ENCODE results near the gene C15orf40. TPM values are rescaled to one million over a fixed set of nuclear protein-coding genes. Genes with fewer than 3 reads are reported as not detected.
"Not testable (repeated sequence)": the region's sequence is repeated elsewhere in the genome, so short reads cannot be mapped to it uniquely, and the experiment has no call there.

Gene C15orf40
- total RNA-seq, 1 donor: 14.2 TPM

DNA sequence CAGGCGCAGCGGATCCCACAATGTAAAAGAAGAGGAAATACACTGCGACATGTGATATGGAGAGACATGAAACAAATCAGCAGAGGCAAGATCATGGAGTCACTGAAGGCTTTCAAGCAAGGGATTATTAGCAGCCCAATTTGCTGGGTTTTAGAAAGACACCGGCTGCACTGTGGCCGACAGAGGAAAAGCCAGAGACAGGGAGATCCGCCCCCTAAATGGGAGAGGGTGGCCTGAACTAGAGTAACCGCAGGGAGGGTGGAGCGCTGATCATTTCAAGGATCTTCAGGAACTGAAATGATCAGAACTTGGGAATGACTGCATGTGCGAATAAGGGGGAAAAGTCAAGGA lies 612 bp upstream of the C15orf40 start:
- no peaks in the 10 kb centered on the region for H3K9me3 ChIP-seq (ENCODE audit: low read depth, low read length)
- H3K27me3 ChIP-seq (ENCODE audit: insufficient read depth, low read length): no peaks in the 10 kb centered on the region
- peaks cover 26% of the 10 kb centered on the region for H3K4me1 ChIP-seq (ENCODE audit: insufficient read depth, low read length)
- peak overlapping the region; percentile 92 for H3K4me3 ChIP-seq (ENCODE audit: low read length)

DNA sequence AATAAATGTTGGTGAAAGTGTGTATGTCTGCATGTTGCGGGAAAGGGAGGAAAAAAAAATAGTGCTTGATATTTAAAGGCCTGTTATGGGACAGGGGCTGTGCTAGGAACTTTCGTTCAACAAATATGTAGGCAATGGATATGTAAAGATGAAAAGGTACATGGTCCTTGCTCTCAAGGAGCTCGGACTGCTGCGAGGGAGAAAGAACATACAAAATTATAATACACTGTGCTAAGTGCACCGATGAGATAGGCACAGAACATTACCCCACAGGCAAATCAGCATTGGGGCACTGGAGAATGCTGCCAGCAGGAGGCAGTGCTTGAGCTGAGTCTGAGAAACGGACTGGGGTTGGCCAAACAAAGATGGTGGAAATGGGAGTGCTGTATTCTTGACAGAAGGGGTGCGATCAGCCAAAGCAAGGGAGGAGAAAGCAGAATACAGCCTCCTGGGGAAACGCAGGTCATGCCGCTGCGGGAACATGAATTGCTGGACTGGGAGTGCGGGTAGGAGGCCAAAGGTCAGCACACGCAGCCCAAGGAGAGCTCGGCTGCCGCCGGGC lies 649 bp downstream of the C15orf40 start:
- Histone ChIP-seq H3K4me3 (ENCODE audit: low read length) (peak overlapping the region; percentile 92), H3K9me3 (ENCODE audit: low read depth, low read length) (no peaks in the 10 kb centered on the region), H3K27me3 (ENCODE audit: insufficient read depth, low read length) (no peaks in the 10 kb centered on the region), H3K4me1 (ENCODE audit: insufficient read depth, low read length) (peaks cover 26% of the 10 kb centered on the region)

DNA sequence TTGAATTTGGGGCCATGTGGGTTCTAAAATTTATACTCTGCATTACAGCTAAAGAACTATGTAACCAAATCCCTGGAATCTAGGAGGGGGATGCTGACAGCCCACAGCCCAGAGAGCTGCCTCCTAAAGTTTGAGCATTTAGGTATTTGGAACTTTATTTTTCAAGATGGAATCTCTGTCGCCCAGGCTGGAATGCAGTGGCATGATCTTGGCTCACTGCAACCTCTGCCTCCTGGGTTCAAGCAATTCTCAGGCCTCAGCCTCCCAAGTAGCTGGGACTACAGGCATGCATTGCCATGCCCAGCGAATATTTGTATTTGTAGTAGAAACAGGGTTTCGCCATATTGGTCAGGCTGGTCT lies 10.8 kb downstream of the C15orf40 start:
- H3K9me3 ChIP-seq (ENCODE audit: low read depth, low read length); H3K4me1 ChIP-seq (ENCODE audit: insufficient read depth, low read length); H3K4me3 ChIP-seq (ENCODE audit: low read length); H3K27me3 ChIP-seq (ENCODE audit: insufficient read depth, low read length): not testable (repeated sequence)

DNA sequence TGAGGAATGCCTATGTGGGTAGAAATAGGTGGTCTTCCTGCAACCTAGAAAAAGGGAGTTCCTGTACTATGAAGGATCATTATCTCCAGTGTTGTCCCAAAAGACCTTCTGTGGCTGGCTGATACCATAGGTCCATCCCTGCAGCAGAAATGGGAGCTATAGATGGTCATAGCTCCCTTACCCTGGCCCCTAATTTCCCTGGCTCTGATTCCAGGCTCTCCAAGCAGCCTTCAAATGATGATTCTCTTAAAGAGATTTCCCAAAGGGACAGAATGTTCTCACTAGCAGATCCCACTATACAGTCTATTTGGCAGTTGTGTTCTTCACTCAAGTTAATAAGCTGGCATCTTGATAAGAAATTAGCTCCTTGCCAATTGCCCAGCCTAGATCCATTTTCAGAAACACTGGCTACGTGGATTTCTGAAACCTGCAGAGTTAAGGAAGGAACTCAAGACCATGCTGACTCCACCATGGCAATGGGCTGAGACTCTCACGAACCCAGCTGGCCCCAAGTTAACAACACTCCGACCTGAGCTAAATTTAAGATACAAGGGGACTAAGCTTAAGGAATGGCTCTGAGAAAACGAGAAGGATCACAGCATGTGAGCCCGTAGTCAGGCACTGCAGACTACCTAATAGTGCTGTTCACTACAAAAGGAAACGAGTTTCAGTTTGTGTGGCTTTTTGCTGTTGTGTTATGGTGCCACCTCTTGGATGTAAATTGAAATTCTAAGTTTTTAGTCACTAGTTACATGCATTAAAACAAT lies 11.4 kb downstream of the C15orf40 start:
- H3K4me1 ChIP-seq (ENCODE audit: insufficient read depth, low read length): peaks cover 7% of the 10 kb centered on the region
- H3K4me3 ChIP-seq (ENCODE audit: low read length): no peak overlapping the region
- H3K9me3 ChIP-seq (ENCODE audit: low read depth, low read length): no peaks in the 10 kb centered on the region
- H3K27me3 ChIP-seq (ENCODE audit: insufficient read depth, low read length): no peaks in the 10 kb centered on the region

DNA sequence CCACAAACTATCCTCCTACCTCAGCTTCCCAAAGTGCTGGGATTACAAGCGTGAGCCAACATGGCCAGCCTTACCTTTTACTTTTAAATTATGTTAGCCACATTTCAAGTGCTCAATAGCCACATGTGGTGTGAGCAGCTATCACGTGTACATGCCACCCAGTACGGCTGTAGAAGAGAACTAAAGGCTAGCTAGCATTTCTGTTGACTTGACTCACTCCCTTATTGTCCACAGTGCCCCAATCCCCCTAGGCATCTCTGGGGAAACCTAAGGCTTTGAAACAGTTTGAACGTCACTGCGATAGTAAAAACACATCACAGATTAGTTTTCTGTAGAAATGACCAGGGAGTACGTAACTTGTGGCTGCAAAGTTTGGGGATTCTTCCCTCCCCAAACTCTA lies 12.0 kb downstream of the C15orf40 start:
- Histone ChIP-seq H3K9me3 (ENCODE audit: low read depth, low read length) (no peaks in the 10 kb centered on the region), H3K27me3 (ENCODE audit: insufficient read depth, low read length) (no peaks in the 10 kb centered on the region), H3K4me3 (ENCODE audit: low read length) (no peak overlapping the region), H3K4me1 (ENCODE audit: insufficient read depth, low read length) (peaks cover 7% of the 10 kb centered on the region)

DNA sequence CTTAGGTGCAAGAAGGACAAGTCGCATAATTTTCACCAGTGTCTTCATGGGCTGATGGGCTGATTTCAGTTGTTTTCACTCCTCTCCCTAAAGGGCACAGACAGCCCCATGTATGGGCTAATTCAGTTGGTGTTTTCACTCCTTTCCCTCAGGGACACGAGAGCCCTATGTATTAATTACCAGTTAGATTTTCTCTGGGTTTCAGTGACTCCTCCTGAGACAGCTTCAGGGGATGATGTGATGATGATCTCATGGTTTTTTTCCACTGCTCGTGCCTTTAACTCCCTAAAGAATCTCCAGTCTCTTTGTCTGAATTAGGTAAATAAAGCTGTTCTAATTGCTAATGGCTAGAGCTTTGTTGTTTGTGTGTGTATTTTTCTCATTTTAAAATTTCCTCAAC lies 15.5 kb downstream of the C15orf40 start:
- peaks cover 7% of the 10 kb centered on the region for H3K4me1 ChIP-seq (ENCODE audit: insufficient read depth, low read length)

DNA sequence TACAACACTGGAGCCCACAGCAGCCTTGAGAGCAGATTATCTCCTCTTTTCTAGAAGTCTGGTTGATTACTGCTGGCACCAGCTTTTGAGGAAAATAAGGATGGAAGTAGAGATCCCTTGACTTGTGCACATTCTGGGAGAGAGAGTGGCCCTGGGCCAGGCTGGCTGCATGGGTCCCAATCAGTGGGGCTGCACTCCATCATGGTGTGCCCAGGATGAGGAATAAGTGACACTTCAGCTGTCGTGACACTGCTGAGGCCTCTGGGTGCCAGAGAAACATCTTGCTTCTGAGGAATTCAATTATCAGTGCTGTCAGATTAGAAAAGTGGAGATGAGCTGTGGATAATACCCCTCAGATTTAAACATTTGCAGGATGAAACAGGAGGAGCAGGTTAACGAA lies 16.4 kb downstream of the C15orf40 start:
- Histone ChIP-seq H3K4me3 (ENCODE audit: low read length) (no peak overlapping the region), H3K4me1 (ENCODE audit: insufficient read depth, low read length) (peaks cover 4% of the 10 kb centered on the region), H3K9me3 (ENCODE audit: low read depth, low read length) (no peaks in the 10 kb centered on the region), H3K27me3 (ENCODE audit: insufficient read depth, low read length) (no peaks in the 10 kb centered on the region)

More for the DNA sequence above, 15.5 kb downstream of the C15orf40 start:
- no peaks in the 10 kb centered on the region for H3K9me3 ChIP-seq (ENCODE audit: low read depth, low read length)
- no peaks in the 10 kb centered on the region for H3K27me3 ChIP-seq (ENCODE audit: insufficient read depth, low read length)
- no peak overlapping the region for H3K4me3 ChIP-seq (ENCODE audit: low read length)

DNA sequence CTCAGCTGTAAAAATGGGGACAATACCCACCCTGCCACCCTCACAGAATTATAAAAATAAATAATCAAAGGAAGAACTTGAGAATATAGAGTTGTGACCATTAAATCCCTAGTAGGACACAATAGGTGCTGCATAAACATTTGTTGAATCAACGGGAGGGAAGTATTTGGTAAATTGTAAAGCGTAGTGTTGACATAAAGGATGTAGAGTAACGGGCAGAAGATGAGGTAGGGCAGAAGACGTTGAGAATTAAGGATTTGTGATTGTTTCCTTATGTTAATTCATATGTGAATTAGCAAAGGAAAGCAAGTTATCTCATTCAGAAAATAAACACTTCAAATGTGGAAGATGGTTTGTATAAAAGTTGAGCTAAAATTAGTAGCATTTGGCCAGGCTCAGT lies 18.3 kb downstream of the C15orf40 start:
- H3K4me1 ChIP-seq (ENCODE audit: insufficient read depth, low read length): no peaks in the 10 kb centered on the region
- no peaks in the 10 kb centered on the region for H3K27me3 ChIP-seq (ENCODE audit: insufficient read depth, low read length)
- no peak overlapping the region for H3K4me3 ChIP-seq (ENCODE audit: low read length)
- H3K9me3 ChIP-seq (ENCODE audit: low read depth, low read length): no peaks in the 10 kb centered on the region

DNA sequence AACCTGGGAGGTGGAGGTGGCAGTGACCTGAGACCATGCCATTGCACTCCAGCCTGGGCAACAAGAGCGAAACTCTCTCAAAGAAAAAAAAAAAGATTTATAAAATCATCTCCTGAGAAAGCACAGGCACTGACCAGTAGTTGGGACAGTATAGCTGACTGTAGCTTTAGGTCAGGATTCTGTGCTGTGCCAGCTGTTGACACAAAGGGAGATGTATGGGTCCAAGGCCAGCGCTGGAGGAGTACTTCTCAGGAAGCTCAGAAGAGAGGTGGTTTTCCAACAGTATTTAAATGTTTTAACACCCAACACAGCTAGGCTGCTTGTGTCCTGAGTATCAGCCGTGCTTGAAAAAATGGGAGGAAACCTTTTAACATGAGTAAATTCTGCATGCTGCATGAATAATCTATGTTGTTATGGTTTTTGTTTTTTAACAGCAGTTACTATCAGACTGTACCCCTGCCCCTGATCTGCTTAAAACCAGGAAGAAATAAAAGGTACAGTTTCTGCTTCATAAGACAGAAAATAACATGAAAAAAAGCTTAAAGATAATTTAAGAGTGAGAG lies 18.9 kb downstream of the C15orf40 start:
- no peaks in the 10 kb centered on the region for H3K4me1 ChIP-seq (ENCODE audit: insufficient read depth, low read length)
- no peak overlapping the region for H3K4me3 ChIP-seq (ENCODE audit: low read length)
- H3K9me3 ChIP-seq (ENCODE audit: low read depth, low read length): no peaks in the 10 kb centered on the region

DNA sequence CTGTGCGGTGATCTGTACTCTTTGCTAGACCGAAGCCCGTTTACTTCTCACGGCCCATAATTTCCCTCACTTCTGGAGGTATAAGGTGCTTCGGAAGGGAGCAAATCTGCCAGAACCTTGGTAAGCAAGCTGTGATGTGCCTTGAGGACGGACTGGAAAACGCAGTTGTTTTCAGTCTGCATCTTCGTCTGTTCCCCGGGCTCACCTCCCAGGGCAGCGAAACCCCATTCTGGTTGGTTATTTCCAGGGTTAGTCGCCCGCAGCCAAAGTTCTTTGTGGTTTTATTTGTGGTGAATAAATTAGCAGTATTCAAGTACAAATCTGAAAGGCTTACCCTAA lies 25.0 kb downstream of the C15orf40 start:
- peaks cover 18% of the 10 kb centered on the region for H3K4me1 ChIP-seq (ENCODE audit: insufficient read depth, low read length)
- H3K9me3 ChIP-seq (ENCODE audit: low read depth, low read length): no peaks in the 10 kb centered on the region
- H3K27me3 ChIP-seq (ENCODE audit: insufficient read depth, low read length): no peaks in the 10 kb centered on the region
- H3K4me3 ChIP-seq (ENCODE audit: low read length): peak overlapping the region; percentile 91

More for the DNA sequence above, 18.9 kb downstream of the C15orf40 start:
- no peaks in the 10 kb centered on the region for H3K27me3 ChIP-seq (ENCODE audit: insufficient read depth, low read length)

DNA sequence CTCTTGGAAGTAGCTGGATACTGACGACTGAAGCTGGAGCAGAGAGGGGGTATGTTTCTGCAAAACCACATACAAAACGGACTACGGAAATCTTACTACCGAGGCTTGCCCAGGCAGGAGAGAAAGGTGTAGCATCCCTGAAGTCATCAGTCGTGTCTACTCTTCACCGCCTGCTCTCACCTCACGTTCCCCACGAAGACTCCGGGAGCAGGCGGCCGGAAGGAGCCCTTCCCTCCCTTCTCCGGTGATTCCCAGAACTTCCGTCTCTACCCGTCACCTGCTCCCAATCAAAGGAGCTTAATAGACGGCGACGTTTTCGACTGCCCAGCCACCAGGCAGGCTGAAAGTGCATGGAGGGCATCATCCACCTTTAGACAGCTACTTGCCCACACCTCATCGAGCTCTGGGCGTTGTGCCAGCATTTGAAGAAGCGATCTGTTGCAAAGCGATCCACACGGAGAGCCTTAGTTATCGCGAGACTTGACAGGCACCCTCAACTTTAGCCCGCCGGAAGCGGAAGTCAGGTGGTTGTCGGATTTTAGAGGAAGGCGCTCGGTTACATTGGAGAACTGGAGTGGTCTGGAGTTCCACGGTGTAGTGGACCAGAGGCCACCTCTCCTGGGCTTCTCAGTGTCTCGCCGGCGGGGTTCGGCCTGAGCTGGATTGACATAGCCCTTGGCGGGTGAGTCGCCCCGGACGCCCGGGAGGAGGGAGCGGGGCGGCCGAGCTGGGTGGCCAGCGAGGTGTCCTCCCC lies 25.6 kb downstream of the C15orf40 start, which contains the start of gene RAMAC:
RAMAC (plus strand) TSS at position 523 of the 754 bp plus-strand sequence. CDS start 2,809 bp downstream, outside the sequence.
- Histone ChIP-seq H3K27me3 (ENCODE audit: insufficient read depth, low read length) (no peaks in the 10 kb centered on the region), H3K9me3 (ENCODE audit: low read depth, low read length) (no peaks in the 10 kb centered on the region), H3K4me1 (ENCODE audit: insufficient read depth, low read length) (peaks cover 18% of the 10 kb centered on the region), H3K4me3 (ENCODE audit: low read length) (peak within 1 kb of the TSS; percentile 91)

DNA sequence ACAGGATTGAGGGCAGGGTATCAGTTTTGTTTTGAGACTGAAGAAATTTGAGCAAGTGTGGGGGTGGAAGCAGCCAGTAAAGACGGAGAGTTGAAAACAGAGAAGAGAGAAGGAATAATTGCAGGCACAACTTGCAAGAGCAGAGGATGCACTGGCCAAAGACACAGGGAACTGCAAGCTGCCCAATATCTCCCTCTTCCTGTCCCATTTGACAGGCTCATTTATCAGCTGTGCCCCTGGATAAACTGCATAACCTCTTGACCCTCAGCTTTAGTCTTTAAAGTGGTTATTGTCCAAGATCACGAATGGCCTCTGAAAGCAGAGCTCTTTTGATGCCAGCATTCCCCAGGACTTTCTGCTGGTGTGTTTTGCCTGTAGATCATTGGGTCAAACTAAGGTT lies 30.5 kb downstream of the C15orf40 start:
- Histone ChIP-seq H3K27me3 (ENCODE audit: insufficient read depth, low read length) (no peaks in the 10 kb centered on the region), H3K9me3 (ENCODE audit: low read depth, low read length) (no peaks in the 10 kb centered on the region), H3K4me1 (ENCODE audit: insufficient read depth, low read length) (peaks cover 8% of the 10 kb centered on the region), H3K4me3 (ENCODE audit: low read length) (no peak overlapping the region)

DNA sequence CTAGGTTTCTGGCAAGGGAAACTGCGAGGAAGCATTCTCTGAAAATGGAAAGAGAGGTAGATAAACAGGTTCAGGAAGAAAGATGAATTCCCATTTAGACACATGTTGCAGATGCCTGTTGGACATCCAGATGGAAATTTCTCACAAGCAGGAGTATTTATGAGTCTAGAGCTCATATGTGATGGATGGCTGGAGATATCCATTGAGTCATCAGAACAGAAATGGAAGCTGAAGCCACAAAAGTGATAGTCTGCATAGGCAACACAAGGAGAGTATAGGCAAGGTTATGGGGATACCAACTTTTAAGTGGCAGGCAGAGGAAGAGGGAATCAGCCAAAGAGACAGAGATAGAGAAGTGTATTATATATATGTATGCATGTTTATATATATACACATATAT lies 31.7 kb downstream of the C15orf40 start:
- Histone ChIP-seq H3K27me3 (ENCODE audit: insufficient read depth, low read length) (no peaks in the 10 kb centered on the region), H3K4me1 (ENCODE audit: insufficient read depth, low read length) (no peaks in the 10 kb centered on the region)

DNA sequence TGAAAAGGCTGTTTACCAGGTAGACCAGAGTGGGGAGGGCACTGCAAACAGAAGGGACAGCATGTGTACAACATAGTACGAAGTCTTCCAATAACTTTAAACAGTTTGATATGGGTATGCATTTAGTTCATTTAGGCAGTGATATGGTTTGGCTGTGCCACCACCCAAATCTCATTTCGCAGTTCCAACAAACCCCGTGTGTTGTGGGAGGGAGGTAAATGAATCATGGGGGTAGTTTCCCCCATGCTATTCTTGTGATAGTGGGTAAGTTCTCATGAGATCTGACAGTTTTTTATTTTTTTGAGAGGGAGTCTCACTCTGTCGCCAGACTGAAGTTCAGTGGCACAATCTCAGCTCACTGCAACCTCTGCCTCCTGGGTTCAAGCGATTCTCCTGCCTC lies 33.0 kb downstream of the C15orf40 start:
- no peaks in the 10 kb centered on the region for H3K9me3 ChIP-seq (ENCODE audit: low read depth, low read length)
- H3K4me1 ChIP-seq (ENCODE audit: insufficient read depth, low read length): no peaks in the 10 kb centered on the region
- no peaks in the 10 kb centered on the region for H3K27me3 ChIP-seq (ENCODE audit: insufficient read depth, low read length)
- H3K4me3 ChIP-seq (ENCODE audit: low read length): no peak overlapping the region

More for the DNA sequence above, 31.7 kb downstream of the C15orf40 start:
- H3K9me3 ChIP-seq (ENCODE audit: low read depth, low read length): no peaks in the 10 kb centered on the region
- no peak overlapping the region for H3K4me3 ChIP-seq (ENCODE audit: low read length)

DNA sequence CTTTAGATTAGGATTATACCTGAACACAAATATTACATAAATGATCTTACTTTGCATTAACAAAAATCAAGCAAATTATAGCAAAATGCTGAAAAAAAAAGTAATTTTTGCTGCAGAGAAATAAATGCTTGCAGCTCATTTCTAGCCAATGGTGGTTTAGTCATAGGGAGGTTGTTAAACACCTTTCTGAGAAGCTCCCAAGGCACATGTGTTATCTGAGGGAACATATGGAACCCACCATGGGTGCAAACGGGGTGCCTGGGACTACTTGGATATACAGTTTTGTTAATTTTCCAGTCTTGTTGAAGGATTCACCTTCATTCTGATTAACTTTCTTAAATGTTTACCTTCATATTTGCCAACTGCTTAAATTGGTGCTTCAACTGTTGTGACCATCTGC lies 34.4 kb downstream of the C15orf40 start:
- H3K4me1 ChIP-seq (ENCODE audit: insufficient read depth, low read length): no peaks in the 10 kb centered on the region
- no peaks in the 10 kb centered on the region for H3K9me3 ChIP-seq (ENCODE audit: low read depth, low read length)
- H3K27me3 ChIP-seq (ENCODE audit: insufficient read depth, low read length): no peaks in the 10 kb centered on the region
- no peak overlapping the region for H3K4me3 ChIP-seq (ENCODE audit: low read length)
